Measurements from ENCODE around the gene EMC6. TPM values are rescaled to one million over a fixed set of nuclear protein-coding genes. Genes with fewer than 3 reads are reported as not detected.

Gene EMC6
- total and polyA plus RNA-seq, 12 donors, result 46.0 to 203 (median 54.6) TPM

DNA sequence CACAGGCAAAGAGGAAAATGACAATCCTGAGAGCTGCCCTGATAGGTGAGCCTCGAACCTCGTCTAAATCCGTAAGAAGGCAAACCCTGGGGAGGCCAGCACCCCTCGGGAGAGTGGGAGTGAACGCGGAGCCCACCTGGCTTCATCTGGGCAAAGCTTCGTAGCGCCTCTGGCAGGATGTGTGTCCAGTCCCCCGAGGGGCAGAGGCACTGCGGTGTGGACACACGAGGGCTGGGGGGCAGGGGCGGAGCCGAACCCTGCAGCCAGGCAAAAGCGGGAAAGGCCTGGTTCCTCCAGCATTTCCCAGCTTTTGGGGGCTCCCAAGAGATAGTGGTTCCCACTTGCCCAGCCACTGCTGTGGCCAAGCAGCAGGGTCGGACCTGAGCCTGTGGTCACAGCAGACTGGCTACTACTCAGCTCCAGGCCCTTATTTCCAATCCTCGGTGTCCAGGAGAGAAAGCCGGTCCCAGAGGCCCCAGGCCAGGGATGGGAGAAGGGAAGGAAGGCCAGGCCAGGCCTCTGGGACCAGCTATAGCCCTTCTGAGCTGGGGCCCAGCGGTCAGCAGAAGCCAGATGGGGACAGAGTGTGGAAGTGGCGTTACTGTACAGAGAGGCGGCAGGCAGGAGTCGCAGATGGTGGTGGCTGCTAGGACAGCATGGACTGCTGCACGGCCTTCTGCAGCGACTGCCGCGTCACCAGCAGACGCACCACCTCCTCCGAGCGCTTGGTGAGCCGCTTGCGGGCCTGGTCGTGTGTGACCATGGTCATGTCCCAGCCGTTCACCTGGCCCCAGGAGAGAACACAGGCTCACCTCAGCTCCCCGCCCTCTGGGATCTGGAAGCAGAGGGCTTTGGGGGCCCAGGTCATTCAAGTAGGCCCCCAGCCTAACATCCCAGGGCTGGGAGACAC lies 5.3 kb upstream of the EMC6 start:
- peaks cover 0 to 57% (median 33%) of the 10 kb centered on the region in 9 donors for H3K36me3 ChIP-seq
- H3K4me1 ChIP-seq, result peaks cover 30 to 70% (median 53%) of the 10 kb centered on the region in 9 donors
- 85 to 87% methylated on average over 33 of the region's 33 CpGs for WGBS, 2 donors
- H3K4me3 ChIP-seq, result no peak overlapping the region
- H3K27ac ChIP-seq, result no peak overlapping the region
- ATAC-seq (no peak), DNase-seq (no peak)
- no peaks in the 10 kb centered on the region for H3K27me3 ChIP-seq
- TF ChIP-seq, protein P1, sequence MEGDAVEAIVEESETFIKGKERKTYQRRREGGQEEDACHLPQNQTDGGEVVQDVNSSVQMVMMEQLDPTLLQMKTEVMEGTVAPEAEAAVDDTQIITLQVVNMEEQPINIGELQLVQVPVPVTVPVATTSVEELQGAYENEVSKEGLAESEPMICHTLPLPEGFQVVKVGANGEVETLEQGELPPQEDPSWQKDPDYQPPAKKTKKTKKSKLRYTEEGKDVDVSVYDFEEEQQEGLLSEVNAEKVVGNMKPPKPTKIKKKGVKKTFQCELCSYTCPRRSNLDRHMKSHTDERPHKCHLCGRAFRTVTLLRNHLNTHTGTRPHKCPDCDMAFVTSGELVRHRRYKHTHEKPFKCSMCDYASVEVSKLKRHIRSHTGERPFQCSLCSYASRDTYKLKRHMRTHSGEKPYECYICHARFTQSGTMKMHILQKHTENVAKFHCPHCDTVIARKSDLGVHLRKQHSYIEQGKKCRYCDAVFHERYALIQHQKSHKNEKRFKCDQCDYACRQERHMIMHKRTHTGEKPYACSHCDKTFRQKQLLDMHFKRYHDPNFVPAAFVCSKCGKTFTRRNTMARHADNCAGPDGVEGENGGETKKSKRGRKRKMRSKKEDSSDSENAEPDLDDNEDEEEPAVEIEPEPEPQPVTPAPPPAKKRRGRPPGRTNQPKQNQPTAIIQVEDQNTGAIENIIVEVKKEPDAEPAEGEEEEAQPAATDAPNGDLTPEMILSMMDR (IDR thresholded peaks at IDR 0.05), result no peak
- H3K9me3 ChIP-seq, result no peaks in the 10 kb centered on the region
- intact Hi-C loops (cut with DNase I), result loop anchor here in 1 of 10 donors (10.0 kb wide), 1 partner anchor 129 kb away; no protein-coding TSS in a partner anchor

DNA sequence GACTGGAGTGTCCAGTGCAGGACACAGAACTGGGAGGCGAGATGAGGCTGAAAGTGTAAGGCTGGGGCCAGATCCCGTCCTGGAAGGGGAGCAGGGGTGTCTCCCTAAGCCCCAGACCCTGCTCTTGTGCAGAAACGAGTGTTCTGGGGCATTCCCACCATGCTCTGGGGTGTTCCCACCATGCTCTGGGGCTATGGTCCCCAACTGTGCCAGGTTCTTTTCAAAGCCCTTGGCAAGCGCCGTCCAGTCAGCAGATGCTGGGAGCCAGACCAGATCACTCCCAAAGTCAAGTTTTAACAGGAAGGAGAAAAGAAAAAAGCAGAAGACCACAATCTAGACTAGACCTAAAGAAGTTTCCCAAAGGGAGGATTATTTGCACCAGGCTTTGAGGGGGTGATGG lies 2.8 kb upstream of the EMC6 start:
- no peaks in the 10 kb centered on the region for H3K27me3 ChIP-seq
- H3K4me1 ChIP-seq, result peaks cover 16 to 60% (median 42%) of the 10 kb centered on the region in 9 donors
- intact Hi-C loops (cut with DNase I), result loop anchor here in 2 of 10 donors (2.0 to 10.0 kb wide), 2 partner anchors 29 to 131 kb away; partner anchors contain the start of genes CTNS (in 1 of the 2) and SHPK (in 1 of the 2)
- 54 to 61% methylated on average over 5 of the region's 5 CpGs for WGBS, 2 donors
- no peaks in the 10 kb centered on the region for H3K9me3 ChIP-seq
- DNase-seq (peak in 1 of 2 donors; percentile 54), ATAC-seq (peak in 1 of 8 donors; percentile 4)
- H3K4me3 ChIP-seq, result peak overlapping the region in 1 of 10 donors; percentile 89
- H3K36me3 ChIP-seq, result peaks cover 0 to 54% (median 33%) of the 10 kb centered on the region in 9 donors
- TF ChIP-seq, protein P1 (IDR thresholded peaks at IDR 0.05), result no peak
- H3K27ac ChIP-seq, result peak overlapping the region; percentile 59 to 100 (median 98)

DNA sequence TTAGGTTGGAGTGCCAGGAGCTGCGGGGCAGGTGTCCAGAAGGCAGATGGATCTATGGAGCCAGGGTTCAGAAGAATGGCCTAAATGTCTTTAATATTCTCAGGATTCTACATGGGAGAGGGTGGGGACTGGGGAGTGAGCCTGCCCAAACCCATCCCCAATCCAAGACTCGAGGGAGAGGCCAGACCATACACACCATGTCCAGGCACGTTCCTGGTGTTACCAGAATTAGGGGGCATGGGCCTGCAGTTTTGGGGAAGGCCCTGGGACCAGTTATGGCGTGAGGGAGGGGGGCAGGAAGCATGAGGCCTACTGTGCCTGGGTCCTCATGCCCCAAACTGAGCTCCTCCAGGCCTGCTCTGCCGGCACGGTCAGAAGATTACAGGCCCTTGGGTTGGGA lies 2.1 kb upstream of the EMC6 start:
- Histone ChIP-seq H3K4me3 (peak overlapping the region in 9 of 10 donors; percentile 75 to 99 (median 89)), H3K9me3 (no peaks in the 10 kb centered on the region), H3K36me3 (peaks cover 0 to 52% (median 35%) of the 10 kb centered on the region in 9 donors), H3K4me1 (peaks cover 14 to 59% (median 42%) of the 10 kb centered on the region in 9 donors), H3K27ac (peak overlapping the region; percentile 59 to 100 (median 98)), H3K27me3 (no peaks in the 10 kb centered on the region)
- TF ChIP-seq, protein P1 (IDR thresholded peaks at IDR 0.05), result no peak
- ATAC-seq (no peak), DNase-seq (no peak)
- intact Hi-C loops (cut with DNase I), result loop anchor here in 2 of 10 donors (2.0 to 10.0 kb wide), 2 partner anchors 30 to 132 kb away; partner anchors contain the start of genes CTNS (in 1 of the 2) and SHPK (in 1 of the 2)
- 57 to 70% methylated on average over 6 of the region's 6 CpGs for WGBS, 2 donors

Data from heart right ventricle (tissue), 16 donors.